ENCODE measurements around the gene CNTNAP2.
"Not testable (repeated sequence)": the region's sequence is repeated elsewhere in the genome, so short reads cannot be mapped to it uniquely, and the experiment has no call there.

The CNTNAP2 gene

GRCh38 chr7:147096629-147097028, 980.0 kb downstream of the CNTNAP2 start:
- no peak for TF ChIP-seq CTCF (conservative IDR thresholded peaks at IDR 0.05; ENCODE audit: low read depth, low read length)
- no peak for DNase-seq (ENCODE audit: low read depth)
- no peak overlapping the region for H3K4me3 ChIP-seq (ENCODE audit: low read depth, low read length)

GRCh38 chr7:147103224-147103623, 986.6 kb downstream of the CNTNAP2 start:
- H3K4me3 ChIP-seq (ENCODE audit: low read depth, low read length): no peak overlapping the region
- TF ChIP-seq CTCF (conservative IDR thresholded peaks at IDR 0.05; ENCODE audit: low read depth, low read length): no peak
- no peak for DNase-seq (ENCODE audit: low read depth)

GRCh38 chr7:147106746-147107145, 990.1 kb downstream of the CNTNAP2 start:
- no peak for DNase-seq (ENCODE audit: low read depth)
- TF ChIP-seq CTCF (conservative IDR thresholded peaks at IDR 0.05; ENCODE audit: low read depth, low read length): no peak
- no peak overlapping the region for H3K4me3 ChIP-seq (ENCODE audit: low read depth, low read length)

- not testable (repeated sequence) for DNase-seq (ENCODE audit: low read depth); H3K4me3 ChIP-seq (ENCODE audit: low read depth, low read length)
Observed at GRCh38 chr7:147114525-147114924, 997.9 kb downstream of the CNTNAP2 start.

- no peak for TF ChIP-seq CTCF (conservative IDR thresholded peaks at IDR 0.05; ENCODE audit: low read depth, low read length)
- H3K4me3 ChIP-seq (ENCODE audit: low read depth, low read length): no peak overlapping the region
- DNase-seq (ENCODE audit: low read depth): no peak
Observed at GRCh38 chr7:147136352-147136751, 1019.8 kb downstream of the CNTNAP2 start.

- no peak for TF ChIP-seq CTCF (conservative IDR thresholded peaks at IDR 0.05; ENCODE audit: low read depth, low read length)
- no peak overlapping the region for H3K4me3 ChIP-seq (ENCODE audit: low read depth, low read length)
- no peak for DNase-seq (ENCODE audit: low read depth)
Observed at GRCh38 chr7:147145194-147145593, 1028.6 kb downstream of the CNTNAP2 start.

GRCh38 chr7:147146169-147146568, 1029.6 kb downstream of the CNTNAP2 start:
- H3K4me3 ChIP-seq (ENCODE audit: low read depth, low read length): no peak overlapping the region
- no peak for DNase-seq (ENCODE audit: low read depth)
- TF ChIP-seq CTCF (conservative IDR thresholded peaks at IDR 0.05; ENCODE audit: low read depth, low read length): no peak

GRCh38 chr7:147151661-147152060, 1035.1 kb downstream of the CNTNAP2 start:
- H3K4me3 ChIP-seq (ENCODE audit: low read depth, low read length): no peak overlapping the region
- no peak for TF ChIP-seq CTCF (conservative IDR thresholded peaks at IDR 0.05; ENCODE audit: low read depth, low read length)
- no peak for DNase-seq (ENCODE audit: low read depth)

Data from choroid plexus epithelial cell (primary cell).